GM19035 (cell line): ENCODE results near the gene CD44.
A peak's percentile ranks its signal among the peaks of the same experiment; 100 is the strongest.
"Not testable (repeated sequence)": the region's sequence is repeated elsewhere in the genome, so short reads cannot be mapped to it uniquely, and the experiment has no call there.

Experiments
- ATAC-seq: cut with Tn5 transposase; IDR thresholded peaks from one replicate; pipeline ENCODE4 v1.9.1; 2021; ENCODE audit not compliant: unreplicated experiment

Gene CD44

GRCh38 chr11:35138943-35139721 is at the start of gene CD44:
Gene CD44 (plus strand): TSS chr11:35139171. CDS start chr11:35139304, 133 bp downstream.
- peak; percentile 40 for ATAC-seq

GRCh38 chr11:35089666-35090065 is 49.3 kb upstream of the CD44 start:
- peak; percentile 59 for ATAC-seq

DNA sequence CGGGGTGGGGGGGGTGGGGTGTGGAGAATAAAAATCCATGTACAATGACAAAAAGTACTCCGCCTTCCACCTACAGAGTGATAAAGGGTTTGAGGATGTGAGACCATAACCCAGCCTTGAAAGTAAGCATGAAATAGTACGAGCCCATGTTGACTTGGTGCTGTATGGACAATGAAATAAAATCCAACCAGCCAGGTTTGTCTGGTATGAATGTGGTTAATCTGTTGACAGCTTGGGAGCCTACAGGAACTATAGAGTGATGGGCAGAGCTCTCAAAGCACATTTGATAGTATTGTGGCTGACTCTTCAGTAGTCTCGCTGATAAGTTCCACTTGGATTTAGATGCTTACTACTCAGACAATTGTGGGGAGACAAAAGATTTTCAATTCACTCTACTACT is 48.8 kb upstream of the CD44 start:
- no peak for ATAC-seq

GRCh38 chr11:35090991-35091390 is 48.0 kb upstream of the CD44 start:
- not testable (repeated sequence) for ATAC-seq

GRCh38 chr11:35096723-35097122 is 42.2 kb upstream of the CD44 start:
- ATAC-seq: no peak

DNA sequence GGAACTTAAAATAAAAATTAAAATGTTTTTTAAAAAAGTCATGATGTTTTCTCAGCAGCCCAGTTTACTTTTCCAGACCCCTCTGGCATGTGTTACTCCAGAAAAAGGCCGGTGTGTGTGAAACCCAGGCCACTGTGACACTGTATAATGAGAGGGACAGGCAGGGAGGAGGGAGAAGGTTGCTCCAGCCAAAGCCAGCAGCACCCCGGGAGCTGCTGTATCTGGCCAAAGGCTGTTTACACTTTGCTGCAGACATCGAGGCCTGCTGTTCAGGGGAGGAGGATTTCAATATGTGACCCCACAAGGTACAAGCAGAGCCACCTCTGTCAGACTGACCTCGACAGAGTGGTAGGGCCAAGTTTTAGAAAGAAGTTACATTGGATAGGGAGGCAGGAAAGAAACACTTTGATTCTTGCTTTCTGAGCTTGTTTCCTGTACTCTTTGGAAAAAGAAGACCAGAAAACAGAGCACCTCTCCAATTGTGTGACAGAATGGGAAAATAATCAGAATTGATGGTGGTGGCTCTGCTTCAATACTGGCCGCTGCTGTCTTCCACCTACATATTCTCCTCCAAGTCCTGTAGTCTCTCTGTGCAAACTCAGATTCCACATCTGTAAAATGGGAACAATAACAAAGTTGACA is 41.0 kb upstream of the CD44 start:
- ATAC-seq: no peak

DNA sequence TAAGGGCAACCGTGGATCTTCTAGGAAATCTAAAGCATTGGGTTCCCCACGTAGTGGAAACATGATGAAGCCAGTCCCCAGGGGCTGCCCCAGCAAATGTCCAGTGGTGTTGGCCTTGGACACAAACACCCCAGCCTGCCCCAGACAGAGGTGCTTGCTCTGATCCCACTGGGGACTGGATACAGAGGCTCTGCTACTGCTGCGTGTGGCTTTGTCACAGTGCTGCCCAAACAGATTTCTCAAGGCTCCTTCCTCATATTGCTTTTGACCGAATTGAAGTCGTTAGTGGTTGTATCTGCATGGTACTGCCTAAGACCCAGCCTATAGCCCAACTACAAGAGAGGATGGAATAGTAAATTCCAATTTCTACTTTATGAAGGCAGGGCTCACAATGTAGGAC is 40.1 kb upstream of the CD44 start:
- ATAC-seq: no peak

- no peak for ATAC-seq
Observed at GRCh38 chr11:35099278-35100012, 39.5 kb upstream of the CD44 start.

DNA sequence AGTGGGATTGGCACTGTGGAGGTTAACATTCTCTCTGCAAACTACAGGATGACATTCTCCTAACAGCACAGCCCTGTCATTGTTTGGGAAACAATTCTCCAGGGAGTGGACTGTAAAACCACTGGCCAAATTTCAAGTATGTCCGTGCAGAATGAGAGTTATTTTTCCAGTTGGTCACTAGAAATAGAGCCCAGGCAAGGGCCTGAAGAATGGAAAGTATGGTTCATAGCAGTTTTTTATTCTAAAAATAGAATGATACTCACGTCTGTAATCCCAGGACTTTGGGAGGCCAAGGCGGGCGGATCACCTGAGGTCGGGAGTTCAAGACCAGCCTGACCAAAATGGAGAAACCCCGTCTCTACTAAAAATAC is 39.0 kb upstream of the CD44 start:
- no peak for ATAC-seq

GRCh38 chr11:35101223-35101622 is 37.7 kb upstream of the CD44 start:
- ATAC-seq: no peak

DNA sequence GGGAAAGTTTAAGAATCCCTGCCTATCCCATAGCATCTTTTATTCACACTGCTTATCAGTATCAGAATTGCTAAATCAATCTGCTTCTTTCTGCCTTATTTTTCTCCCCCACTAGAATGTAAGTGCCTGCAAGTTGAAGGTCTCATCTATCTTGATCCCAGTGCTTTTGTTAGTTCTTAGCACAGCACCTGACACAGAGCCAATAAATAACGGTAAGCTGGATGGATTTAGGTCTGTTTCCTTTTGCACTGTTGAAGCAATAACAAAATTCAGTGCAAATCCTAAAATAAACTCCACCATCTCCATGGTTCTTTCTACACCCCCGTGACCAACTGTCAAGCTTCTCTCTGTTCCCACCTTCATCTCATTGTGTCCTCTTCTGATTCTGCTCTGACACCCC is 36.7 kb upstream of the CD44 start:
- ATAC-seq: no peak

DNA sequence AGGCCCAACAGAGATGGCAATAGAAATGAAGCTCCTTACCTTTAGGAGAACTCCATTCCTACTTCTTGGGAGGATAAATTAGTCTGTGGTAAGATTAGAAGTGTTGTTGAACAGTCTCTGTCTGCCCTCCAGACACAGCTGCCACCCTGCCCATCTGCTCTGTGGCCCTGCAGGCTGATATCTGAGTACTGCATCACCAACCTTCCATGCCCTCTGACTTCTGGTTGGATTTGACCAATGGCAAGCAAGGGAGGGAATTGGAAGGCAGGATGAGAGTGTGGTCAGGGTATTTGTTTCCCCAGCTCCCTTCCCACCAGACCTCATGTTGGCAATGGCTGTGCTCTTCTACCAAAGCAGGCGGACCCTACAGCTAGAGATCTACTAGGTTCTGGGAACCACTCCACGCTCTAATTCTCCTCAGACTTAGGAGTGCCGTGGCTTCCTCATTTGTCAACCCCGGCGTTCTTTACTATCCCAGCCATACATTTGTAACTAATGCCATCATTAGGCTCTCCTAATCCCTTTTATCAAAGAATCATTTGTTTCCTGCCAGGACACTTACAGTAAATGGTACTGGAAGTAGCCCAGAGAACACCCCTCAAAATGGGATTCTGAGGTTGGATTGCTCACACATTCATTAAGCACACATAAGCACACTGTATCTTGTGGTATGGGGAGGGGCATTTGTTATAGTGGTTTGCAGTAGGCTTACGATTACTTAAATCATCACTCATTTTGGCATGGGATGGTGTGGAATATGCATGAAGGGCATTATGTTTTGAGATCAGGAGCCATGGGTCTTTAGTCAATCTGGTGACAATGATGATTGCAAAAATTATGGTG is 35.4 kb upstream of the CD44 start:
- ATAC-seq: no peak

- no peak for ATAC-seq
Observed at GRCh38 chr11:35104655-35105054, 34.3 kb upstream of the CD44 start.

DNA sequence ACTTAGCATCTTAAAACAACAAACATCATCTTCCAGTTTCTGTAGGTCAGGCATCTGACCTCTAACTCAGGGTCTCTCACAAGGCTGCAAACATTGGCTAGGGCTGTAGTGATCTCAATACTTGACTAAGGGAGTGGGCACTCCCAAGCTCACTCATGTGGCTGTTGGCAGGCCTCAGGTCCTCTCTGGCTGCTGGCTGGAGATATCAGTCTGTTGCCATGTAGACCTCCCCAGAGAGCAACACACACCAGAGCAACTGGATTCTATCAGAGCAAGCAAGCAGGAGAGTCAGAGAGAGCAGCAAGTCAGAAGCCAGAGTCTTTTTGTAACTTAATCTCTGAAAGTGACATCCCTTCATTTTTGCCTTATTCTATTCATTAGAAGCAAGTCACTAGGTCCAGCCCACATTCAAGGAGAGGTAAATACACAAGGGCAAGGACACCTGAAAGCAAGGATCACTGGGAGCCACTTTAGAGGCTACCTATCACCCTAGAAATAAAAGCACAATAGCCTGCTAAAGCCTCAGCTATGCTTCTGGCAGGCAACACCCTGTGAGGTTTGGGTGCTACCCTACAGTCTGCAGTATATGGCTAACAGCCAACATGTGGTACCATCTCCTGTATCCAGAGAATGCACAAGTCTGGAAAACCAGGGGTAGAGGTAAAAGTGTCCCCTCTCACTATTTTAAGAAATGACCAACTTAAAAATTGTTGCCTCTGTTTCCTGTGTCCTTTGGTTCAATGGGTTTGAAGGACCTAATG is 33.5 kb upstream of the CD44 start:
- ATAC-seq: no peak

GRCh38 chr11:35106595-35106994 is 32.4 kb upstream of the CD44 start:
- ATAC-seq: no peak

- ATAC-seq: no peak
Observed at GRCh38 chr11:35107861-35108260, 31.1 kb upstream of the CD44 start.

DNA sequence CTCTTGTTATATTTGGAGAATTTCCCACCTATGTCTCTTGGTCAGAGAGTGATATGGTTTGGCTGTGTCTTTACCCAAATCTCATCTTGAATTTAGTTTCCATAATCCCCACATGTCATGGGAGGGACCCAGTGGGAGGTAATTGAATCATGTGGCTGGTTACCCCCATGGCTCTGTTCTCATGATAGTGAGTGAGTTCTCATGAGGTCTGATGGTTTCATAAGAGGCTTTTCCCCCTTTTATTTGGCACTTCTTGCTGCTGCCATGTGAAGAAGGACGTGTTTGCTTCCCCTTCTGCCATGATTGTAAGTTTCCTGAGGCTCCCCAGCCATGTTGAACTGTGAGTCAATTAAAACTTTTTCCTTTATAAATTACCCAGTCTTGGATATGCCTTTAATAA is 30.6 kb upstream of the CD44 start:
- ATAC-seq: not testable (repeated sequence)

- no peak for ATAC-seq
Observed at GRCh38 chr11:35109041-35109440, 29.9 kb upstream of the CD44 start.

DNA sequence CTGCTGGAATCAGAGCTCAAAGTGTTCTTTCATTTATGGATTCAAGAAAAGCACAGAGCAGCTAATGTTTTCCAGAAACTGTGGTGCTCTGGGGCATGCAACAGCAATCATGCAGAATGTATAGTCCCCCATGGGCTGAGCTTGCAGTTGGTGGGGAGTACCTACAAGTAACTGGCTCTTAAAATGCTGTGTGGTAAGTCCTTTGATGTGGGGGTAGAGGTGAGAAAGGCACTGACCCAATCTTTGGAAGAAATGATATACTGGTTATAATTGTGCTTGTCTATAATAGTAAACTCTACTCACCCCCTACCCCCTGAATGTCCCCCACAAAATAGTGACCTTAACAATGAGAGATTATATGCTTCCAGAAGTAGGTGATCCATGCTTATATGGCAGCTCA is 29.1 kb upstream of the CD44 start:
- ATAC-seq: no peak
